ENCODE results near the gene UBXN2A.

DNA sequence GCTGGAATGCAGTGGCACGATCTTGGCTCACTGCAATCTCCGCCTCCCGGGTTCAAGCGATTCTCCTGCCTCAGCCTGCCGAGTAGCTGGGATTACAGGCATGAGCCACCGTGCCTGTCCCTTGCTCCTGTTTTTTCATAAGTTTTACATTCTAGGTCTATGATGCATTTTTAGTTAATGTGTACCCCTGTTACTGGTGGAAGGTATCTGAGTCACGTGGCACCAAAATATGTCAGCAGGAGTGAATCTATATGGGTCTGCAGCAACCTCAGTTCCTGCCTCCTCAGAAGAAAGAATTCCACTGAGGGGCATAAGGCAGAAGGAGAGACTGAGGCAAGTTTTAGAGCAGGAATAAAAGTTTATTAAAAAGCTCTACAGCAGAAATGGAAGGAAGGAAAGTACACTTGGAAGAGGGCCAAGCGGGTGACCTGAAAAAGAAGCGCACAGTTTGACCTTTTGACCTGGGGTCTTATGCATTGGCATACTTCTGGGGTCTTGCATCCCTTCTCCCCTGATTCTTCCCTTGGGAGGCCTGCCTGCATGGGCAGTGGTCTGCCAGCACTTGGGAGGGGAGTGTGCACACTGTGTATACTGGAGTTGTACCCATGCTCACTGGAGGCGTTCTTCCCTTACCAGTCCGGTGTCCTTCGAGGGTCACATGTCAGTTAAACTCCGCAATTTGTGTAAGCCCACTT, 68.6 kb downstream of the UBXN2A start:
- TF ChIP-seq CTCF (IDR thresholded peaks at IDR 0.05) (no peak), POLR2A (IDR thresholded peaks at IDR 0.05) (no peak)
